OCI-LY7 (cell line): ENCODE results near the gene PDE4A.

ENCODE experiments used
- EZH2phosphoT487 ChIP-seq: fragments of 200-600 bp; sonication (generic); IDR thresholded peaks from 2 replicates; pipeline ENCODE4 v1.6.1; 2018; ENCODE audit warnings: low read depth, borderline replicate concordance, mild to moderate bottlenecking, mixed run types, antibody characterized with exemption, low read length, moderate library complexity, mixed read lengths
- TF ChIP-seq, protein P1 (sequence below): fragments of 200-600 bp; sonication (generic); conservative IDR thresholded peaks from 2 replicates; pipeline ENCODE4 v1.5.1; 2014; ENCODE audit warnings: mild to moderate bottlenecking, antibody characterized with exemption, low read length, moderate library complexity, mixed read lengths

- TF ChIP-seq, protein P1, sequence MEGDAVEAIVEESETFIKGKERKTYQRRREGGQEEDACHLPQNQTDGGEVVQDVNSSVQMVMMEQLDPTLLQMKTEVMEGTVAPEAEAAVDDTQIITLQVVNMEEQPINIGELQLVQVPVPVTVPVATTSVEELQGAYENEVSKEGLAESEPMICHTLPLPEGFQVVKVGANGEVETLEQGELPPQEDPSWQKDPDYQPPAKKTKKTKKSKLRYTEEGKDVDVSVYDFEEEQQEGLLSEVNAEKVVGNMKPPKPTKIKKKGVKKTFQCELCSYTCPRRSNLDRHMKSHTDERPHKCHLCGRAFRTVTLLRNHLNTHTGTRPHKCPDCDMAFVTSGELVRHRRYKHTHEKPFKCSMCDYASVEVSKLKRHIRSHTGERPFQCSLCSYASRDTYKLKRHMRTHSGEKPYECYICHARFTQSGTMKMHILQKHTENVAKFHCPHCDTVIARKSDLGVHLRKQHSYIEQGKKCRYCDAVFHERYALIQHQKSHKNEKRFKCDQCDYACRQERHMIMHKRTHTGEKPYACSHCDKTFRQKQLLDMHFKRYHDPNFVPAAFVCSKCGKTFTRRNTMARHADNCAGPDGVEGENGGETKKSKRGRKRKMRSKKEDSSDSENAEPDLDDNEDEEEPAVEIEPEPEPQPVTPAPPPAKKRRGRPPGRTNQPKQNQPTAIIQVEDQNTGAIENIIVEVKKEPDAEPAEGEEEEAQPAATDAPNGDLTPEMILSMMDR = no peak
- no peak for TF ChIP-seq EZH2phosphoT487
Observed at GRCh38 chr19:10393137-10393536, 27.2 kb upstream of the PDE4A start.
